22Rv1 (cell line): ENCODE results near the gene TMEM181.
"Not testable (repeated sequence)": the region's sequence is repeated elsewhere in the genome, so short reads cannot be mapped to it uniquely, and the experiment has no call there.

Source experiments
- ZFX ChIP-seq: fragments of 450-650 bp; IDR thresholded peaks from 2 replicates; pipeline ENCODE4 v1.6.1; 2017; ENCODE audit warnings: antibody characterized with exemption, borderline replicate concordance
- TF ChIP-seq, protein P1 (sequence below): fragments of 450-650 bp; IDR thresholded peaks from 2 replicates; pipeline ENCODE4 v1.5.1; 2017; ENCODE audit warnings: mild to moderate bottlenecking

DNA sequence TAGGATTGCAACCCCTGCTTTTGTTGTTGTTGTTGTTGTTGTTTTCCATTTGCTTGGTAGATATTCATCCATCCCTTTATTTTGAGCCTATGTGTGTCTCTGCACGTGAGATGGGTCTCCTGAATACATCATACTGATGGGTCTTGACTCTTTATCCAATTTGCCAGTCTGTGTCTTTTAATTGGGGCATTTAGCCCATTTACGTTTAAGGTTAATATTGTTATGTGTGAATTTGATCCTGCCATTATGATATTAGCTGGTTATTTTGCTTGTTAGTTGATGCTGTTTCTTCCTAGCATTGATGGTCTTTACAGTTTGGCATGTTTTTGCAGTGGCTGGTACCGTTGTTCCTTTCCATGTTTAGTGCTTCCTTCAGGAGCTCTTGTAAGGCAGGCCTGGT, 58.4 kb downstream of the TMEM181 start:
- TF ChIP-seq, protein P1, sequence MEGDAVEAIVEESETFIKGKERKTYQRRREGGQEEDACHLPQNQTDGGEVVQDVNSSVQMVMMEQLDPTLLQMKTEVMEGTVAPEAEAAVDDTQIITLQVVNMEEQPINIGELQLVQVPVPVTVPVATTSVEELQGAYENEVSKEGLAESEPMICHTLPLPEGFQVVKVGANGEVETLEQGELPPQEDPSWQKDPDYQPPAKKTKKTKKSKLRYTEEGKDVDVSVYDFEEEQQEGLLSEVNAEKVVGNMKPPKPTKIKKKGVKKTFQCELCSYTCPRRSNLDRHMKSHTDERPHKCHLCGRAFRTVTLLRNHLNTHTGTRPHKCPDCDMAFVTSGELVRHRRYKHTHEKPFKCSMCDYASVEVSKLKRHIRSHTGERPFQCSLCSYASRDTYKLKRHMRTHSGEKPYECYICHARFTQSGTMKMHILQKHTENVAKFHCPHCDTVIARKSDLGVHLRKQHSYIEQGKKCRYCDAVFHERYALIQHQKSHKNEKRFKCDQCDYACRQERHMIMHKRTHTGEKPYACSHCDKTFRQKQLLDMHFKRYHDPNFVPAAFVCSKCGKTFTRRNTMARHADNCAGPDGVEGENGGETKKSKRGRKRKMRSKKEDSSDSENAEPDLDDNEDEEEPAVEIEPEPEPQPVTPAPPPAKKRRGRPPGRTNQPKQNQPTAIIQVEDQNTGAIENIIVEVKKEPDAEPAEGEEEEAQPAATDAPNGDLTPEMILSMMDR, result not testable (repeated sequence)
- TF ChIP-seq ZFX, result not testable (repeated sequence)
